HG02981 (cell line): ENCODE measurements around the gene IYD.
"Not testable (repeated sequence)": the region's sequence is repeated elsewhere in the genome, so short reads cannot be mapped to it uniquely, and the experiment has no call there.

Source experiments
- ATAC-seq: cut with Tn5 transposase; IDR thresholded peaks from one replicate; pipeline ENCODE4 v1.9.1; 2021; ENCODE audit warnings: mild to moderate bottlenecking, moderate library complexity; ENCODE audit not compliant: unreplicated experiment

IYD gene

DNA sequence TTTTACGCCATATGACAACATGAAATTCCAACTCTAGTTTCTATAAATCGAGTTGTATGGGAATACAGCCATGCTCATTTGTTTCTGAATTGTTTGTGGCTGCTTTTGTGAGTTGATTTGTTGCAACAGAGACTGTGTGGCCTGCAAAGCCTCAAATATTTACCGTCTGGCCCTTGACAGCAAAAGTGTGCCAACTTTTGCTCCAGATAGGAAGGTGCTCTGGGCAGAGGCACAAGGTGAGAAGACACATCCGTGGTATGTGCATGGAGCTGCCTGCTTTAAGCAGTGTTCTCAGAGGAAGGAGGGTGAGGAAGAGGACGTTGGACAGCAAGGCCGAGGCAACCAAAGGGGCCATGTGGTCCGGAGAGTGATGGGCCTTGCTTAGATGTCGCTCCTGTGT, 57.4 kb downstream of the IYD start:
- ATAC-seq: no peak

- no peak for ATAC-seq
Measured at GRCh38 chr6:150427037-150427602, 58.3 kb downstream of the IYD start.

GRCh38 chr6:150427843-150428242, 59.0 kb downstream of the IYD start:
- no peak for ATAC-seq

- no peak for ATAC-seq
Measured at GRCh38 chr6:150430815-150431214, 62.0 kb downstream of the IYD start.

- ATAC-seq: no peak
Measured at GRCh38 chr6:150435360-150435759, 66.5 kb downstream of the IYD start.

DNA sequence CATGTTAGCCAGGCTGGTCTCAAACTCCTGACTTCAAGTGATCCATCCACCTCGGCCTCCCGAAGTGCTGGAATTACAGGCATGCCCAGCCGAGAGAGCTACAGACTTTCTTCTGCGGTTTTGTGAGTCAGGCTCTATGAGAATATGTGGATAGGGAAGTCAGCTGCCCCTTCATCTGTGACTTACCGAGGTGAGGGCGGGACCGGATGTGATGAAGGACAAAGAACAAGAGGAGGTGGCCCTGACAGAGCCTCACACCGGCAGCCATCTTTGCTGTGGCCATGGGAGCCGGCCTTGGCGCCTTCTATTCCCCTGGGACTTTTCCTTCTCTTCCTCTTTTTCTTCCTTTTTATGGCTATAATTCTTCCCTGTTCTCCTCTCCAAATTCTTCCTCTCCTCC, 67.0 kb downstream of the IYD start:
- no peak for ATAC-seq

DNA sequence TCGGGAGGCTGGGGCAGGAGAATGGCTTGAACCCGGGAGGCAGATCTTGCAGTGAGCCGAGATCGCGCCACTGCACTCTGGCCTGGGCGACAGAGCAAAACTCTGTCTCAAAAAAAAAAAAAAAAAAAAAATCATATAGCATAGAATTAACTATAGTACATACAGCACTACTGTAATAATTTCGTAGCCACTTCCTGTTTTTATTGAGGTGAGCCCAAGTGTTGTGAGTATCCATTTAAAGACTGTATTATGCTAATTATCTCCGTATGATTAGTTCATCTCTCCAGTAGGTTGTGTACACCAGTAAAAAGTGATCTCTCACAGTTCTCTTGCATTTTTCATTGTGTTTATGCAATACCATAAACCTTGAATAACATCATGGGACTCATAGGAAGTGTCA, 70.6 kb downstream of the IYD start:
- ATAC-seq: no peak

GRCh38 chr6:150443621-150444020, 74.8 kb downstream of the IYD start:
- no peak for ATAC-seq

DNA sequence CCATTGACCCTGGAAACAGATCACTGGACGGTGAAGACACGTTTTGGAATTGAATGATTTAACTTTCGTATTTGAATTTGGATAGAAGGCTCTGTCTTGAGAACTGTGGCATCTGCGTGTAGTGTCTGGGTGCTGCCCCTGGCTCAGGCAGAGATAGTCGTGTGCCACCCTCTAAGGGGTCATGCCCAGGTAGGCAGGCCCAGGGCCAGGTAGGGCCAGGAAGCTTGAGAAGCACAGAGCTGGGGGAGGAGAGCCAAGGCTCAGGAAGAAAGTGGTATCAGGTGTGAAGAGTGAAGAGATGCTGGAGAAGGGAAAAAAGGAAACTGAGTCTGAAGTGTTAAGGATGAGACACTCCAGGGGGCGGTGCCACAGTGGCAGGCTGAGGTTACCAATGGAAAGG, 75.5 kb downstream of the IYD start:
- no peak for ATAC-seq

DNA sequence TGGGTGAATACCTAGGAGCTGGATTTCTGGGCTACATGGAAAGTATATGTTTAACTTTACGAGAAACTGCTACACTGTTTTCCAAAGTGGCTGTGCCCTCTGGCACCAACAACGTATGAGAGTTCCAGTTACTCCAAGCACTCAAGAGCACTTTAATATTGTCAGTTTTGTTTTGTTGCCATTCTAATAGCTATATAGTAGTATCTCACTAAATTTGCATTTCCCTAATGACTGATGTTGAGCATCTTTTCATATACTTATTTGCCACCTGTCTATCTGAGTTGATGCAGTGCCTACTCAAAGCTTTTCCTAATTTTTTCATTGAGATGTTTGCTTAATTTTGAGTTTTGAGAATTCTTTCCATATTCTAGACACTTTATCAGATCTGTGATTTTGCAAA, 76.7 kb downstream of the IYD start:
- no peak for ATAC-seq

GRCh38 chr6:150448221-150448620, 79.4 kb downstream of the IYD start:
- no peak for ATAC-seq

- ATAC-seq: not testable (repeated sequence)
Measured at GRCh38 chr6:150449055-150449454, 80.2 kb downstream of the IYD start.

DNA sequence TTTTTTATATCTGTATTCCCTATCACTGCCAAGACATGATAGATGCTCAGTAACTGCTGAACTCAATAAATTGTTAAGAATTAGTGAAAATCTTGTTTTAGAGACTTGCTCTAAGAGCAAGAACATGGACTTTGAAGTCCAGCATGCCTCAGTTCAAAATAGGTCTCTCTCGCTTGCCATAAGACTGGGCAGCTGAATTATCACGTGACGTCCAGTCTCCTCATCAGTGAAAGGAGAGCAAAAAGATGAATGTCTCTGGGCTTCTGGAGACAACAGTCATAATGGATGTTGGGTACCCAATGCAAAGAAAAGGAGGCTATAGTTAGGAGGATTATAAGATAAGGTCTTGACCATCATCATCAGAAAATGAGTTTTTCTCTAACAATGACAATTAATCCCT, 82.1 kb downstream of the IYD start:
- no peak for ATAC-seq

GRCh38 chr6:150451807-150452427, 83.1 kb downstream of the IYD start:
- ATAC-seq: no peak

- ATAC-seq: no peak
Measured at GRCh38 chr6:150452428-150453243, 83.8 kb downstream of the IYD start.

GRCh38 chr6:150453357-150453756, 84.5 kb downstream of the IYD start:
- no peak for ATAC-seq
